ENCODE measurements around the gene AMPH. TPM values are rescaled to one million over a fixed set of nuclear protein-coding genes. Genes with fewer than 3 reads are reported as not detected.
A peak's percentile ranks its signal among the peaks of the same experiment; 100 is the strongest.

AMPH gene
- total RNA-seq, 2 experiments from 2014 or later, result not detected

DNA sequence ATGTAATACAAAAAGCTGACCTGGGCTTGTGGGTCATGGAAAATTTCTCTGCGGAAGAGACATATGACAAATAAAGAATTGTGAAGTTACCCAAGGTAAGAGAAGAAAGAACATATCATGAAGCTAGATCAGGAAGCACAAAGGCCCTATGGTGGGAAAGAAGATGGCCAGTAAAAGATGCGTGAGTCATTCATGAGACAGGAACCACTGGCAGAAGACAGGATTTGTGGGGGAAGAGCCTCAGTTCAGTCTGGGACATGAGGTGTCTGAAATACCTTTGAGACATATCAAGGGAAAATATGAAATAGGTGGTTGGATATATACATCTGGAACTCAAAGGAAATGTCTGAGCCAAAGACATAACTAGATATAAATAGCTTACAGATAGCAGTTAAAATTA lies 27.7 kb upstream of the AMPH start:
- H3K27ac Mint-ChIP-seq, result no peak overlapping the region
- no peak for DNase-seq
- H3K9me3 Mint-ChIP-seq, result no peaks in the 10 kb centered on the region
- no peaks in the 10 kb centered on the region for H3K36me3 Mint-ChIP-seq
- no peak overlapping the region for H3K4me3 Mint-ChIP-seq
- H3K4me1 Mint-ChIP-seq, result no peaks in the 10 kb centered on the region
- no peak for ATAC-seq (ENCODE audit: low read depth)
- POLR2A ChIA-PET, result no interaction called here
- peaks cover 13% of the 10 kb centered on the region for H3K27me3 Mint-ChIP-seq

DNA sequence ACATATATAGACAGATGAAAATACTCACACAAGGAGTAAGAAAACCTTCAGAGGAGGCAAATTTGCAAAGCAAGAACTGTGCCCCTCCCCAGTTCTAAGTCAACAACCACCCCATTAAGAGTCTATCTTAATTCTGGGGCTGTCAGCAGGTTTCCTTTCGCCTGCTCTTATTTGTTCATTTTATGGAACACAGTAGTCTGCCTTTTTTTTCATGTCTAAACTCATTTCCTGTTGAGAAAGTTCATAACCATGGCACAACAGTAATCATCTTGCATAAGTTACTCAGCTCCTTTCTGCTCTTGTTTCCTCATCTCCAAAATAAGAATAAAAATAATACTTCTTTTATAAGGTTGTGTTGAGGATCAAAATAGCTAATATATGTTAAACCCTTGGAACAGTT lies 25.8 kb upstream of the AMPH start:
- H3K27me3 Mint-ChIP-seq, result peaks cover 6% of the 10 kb centered on the region
- ATAC-seq (ENCODE audit: low read depth) (no peak), DNase-seq (no peak)
- no peaks in the 10 kb centered on the region for H3K36me3 Mint-ChIP-seq
- no peaks in the 10 kb centered on the region for H3K4me1 Mint-ChIP-seq
- H3K4me3 Mint-ChIP-seq, result no peak overlapping the region
- H3K9me3 Mint-ChIP-seq, result no peaks in the 10 kb centered on the region
- POLR2A ChIA-PET, result no interaction called here
- H3K27ac Mint-ChIP-seq, result no peak overlapping the region

DNA sequence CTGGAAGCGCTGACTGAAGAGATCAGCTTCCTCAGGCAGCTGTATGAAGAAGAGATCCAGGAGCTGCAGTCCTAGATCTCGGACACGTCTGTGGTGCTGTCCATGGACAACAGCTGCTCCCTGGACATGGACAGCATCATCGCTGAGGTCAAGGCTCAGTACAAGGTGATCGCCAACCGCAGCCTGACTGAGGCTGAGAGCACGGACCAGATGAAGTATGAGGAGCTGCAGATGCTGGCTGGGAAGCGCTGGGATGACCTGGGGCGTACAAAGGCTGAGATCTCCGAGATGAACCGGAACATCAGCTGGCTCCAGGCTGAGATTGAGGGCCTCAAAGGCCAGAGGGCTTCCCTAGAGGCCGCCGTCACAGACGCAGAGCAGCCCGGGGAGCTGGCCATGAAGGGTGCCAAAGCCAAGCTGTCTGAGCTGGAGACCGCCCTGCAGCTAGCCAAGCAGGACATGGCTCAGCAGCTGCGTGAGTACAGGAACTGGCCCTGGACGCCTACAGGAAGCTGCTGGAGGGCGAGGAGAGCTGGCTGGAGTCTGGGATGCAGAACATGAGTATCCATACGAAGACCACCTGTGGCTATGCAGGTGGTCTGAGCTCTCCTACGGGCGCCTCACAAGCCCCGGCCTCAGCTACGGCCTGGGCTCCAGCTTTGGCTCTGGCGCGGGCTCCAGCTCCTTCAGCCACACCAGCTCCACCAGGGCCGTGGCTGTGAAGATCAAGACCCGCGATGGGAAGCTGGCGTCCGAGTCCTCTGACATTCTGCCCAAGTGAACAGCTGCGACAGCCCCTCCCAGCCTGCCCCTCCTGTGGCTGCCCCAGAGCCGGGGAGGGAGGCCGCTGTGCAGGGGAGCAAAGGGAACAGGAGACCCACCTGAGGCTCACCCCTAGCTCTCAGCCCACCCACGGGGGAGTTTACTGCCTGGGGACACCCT lies 24.9 kb upstream of the AMPH start:
- DNase-seq, result no peak
- Mint-ChIP-seq H3K4me3 (no peak overlapping the region), H3K36me3 (no peaks in the 10 kb centered on the region), H3K4me1 (no peaks in the 10 kb centered on the region), H3K27me3 (peaks cover 5% of the 10 kb centered on the region), H3K27ac (no peak overlapping the region), H3K9me3 (no peaks in the 10 kb centered on the region)
- POLR2A ChIA-PET, result no interaction called here
- no peak for ATAC-seq (ENCODE audit: low read depth)

DNA sequence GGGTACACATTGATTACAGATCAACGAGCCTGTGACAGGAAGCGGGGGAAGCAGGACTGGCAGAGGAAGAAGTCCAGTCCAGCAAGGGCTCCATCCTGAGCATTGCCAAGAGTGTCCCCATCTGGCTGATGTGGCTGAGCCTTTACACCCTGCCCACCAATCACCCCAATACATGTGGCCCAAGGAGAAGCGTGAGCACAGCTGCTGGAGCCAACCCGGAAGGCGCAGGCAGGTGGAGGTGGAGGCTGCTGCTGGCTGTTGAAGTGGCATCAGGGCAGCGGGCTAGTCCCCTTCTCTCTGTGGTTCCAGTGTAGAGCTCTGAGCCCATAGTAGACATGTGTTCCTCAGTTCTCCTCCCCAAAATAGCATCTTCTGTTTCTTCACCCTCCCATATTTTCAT lies 6.8 kb upstream of the AMPH start:
- no peak for DNase-seq
- Mint-ChIP-seq H3K4me3 (no peak overlapping the region), H3K27me3 (peaks cover 16% of the 10 kb centered on the region), H3K9me3 (no peaks in the 10 kb centered on the region), H3K36me3 (no peaks in the 10 kb centered on the region), H3K27ac (no peak overlapping the region), H3K4me1 (no peaks in the 10 kb centered on the region)
- ATAC-seq (ENCODE audit: low read depth), result no peak
- POLR2A ChIA-PET, result no interaction called here

DNA sequence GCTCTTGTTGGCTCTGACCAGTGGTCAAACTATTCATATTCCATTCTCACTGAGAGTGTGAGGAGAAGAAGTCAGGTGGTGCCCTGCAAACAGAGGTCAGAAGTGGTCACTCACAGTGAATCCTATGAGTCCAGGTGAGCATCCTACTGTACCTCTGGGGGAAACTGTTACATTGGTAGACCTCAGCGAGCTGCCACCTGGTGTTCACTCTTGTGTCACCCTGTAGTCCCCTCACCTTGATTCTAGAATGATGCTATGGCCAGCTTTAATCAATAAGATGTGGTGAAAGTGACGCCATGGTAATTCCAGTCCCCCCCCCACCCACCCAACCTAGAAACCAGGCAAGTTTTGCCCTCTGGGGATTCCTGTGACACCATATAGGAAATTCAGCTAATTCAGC lies 1.2 kb upstream of the AMPH start:
- POLR2A ChIA-PET, result no interaction called here
- Mint-ChIP-seq H3K27ac (no peak overlapping the region), H3K4me1 (no peaks in the 10 kb centered on the region), H3K4me3 (no peak overlapping the region), H3K27me3 (peaks cover 49% of the 10 kb centered on the region), H3K9me3 (no peaks in the 10 kb centered on the region), H3K36me3 (no peaks in the 10 kb centered on the region)
- ATAC-seq (ENCODE audit: low read depth), result no peak
- DNase-seq, result no peak

DNA sequence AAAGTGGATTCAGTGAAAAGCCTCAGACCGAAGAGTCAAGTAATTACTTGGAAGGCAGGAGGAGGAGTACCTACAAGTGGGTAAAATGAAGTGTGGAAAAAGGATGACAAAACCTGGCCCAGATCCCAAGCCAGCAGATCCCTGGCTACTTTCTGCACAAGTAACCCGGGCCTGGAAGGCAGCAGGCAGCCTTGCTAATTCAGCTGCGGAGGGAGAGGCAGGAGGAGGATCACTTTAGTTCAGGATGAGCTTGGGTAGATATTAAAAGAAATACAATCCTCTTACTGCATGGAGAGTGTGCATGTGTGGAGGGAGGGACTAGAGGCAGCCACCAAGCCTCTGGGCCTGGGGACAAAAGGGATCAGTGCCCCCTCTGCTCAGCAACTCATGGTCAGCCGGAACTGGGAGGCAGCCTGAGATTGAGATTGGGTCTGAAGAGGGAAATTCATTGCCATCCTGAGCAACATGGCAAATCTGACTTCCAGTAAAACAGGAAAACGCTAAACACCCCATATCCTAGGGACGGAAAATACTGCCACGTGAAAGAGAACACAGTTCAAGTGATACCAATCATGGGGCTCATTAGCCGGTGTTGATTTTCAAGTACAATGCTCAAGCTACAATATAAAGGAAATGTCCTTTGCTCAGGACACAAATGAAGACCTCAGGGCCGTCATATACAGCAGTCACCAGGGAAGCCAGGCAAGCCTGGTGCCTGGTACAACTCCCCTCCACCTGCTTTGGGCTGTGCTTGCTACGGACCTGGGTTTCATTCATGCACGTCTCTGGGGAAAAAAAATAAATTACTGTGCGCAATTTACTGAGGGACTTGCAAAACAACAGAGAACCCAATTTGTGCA lies 1.3 kb downstream of the AMPH start:
- Mint-ChIP-seq H3K36me3 (no peaks in the 10 kb centered on the region), H3K4me3 (peak overlapping the region; percentile 30), H3K4me1 (no peaks in the 10 kb centered on the region), H3K9me3 (peaks cover 3% of the 10 kb centered on the region), H3K27me3 (peaks cover 58% of the 10 kb centered on the region), H3K27ac (no peak overlapping the region)
- DNase-seq, result no peak
- no peak for ATAC-seq (ENCODE audit: low read depth)
- POLR2A ChIA-PET, result no interaction called here

DNA sequence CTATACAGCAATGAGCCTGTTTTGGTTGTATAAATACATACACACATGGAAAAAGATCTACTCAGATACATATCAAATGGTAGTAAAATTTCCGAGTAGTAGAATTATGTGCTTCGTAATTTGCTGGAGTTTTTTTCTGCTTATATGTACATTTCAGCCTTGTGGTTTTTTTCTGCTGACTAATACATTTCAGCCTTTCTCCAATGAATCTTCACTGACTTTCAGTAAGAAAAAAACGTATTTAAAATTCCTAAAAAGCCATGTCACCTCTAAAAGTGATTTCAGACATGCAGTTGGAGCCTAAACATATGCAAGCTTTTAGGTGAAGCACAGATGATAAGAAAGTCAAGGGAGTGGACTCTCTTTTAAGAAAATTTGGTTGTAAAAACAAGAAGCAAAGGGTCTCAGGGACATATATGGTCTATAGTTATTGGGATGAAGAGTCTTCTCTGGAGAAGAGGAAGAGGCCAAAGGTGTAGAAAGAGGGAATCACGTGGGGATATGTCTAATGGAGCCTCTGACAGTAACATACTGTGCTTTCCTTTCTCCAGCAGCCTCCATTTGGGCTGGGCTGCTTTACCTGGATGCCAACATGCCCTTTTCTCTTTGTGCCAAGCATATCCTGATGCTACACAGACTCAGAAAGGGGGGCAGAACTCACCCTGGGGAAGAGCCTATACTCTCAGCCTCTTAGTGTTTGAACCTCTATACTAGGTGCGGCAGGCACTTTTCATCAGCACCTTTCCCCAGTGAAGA lies 2.4 kb downstream of the AMPH start:
- POLR2A ChIA-PET, result no interaction called here
- Mint-ChIP-seq H3K27me3 (peaks cover 58% of the 10 kb centered on the region), H3K4me1 (no peaks in the 10 kb centered on the region), H3K4me3 (no peak overlapping the region), H3K27ac (no peak overlapping the region), H3K36me3 (no peaks in the 10 kb centered on the region), H3K9me3 (peaks cover 6% of the 10 kb centered on the region)
- DNase-seq (no peak), ATAC-seq (ENCODE audit: low read depth) (no peak)

DNA sequence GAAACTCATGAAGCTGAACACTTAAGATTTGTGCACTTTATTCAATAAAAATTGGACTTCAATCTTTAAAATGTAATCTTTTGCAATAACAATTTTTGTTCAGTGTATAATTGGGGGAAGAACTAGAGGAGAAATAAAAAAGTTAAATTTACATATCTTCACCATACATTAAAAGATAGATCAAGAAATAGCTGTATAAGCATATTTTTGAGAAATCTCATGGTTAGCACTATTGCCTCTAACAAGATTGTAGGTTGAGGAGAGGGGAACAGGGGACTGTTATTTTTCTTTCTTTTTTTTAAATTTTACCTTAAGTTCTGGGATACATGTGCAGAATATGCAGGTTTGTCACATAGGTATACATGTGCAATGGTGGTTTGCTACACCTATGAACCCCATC lies 5.3 kb downstream of the AMPH start:
- Mint-ChIP-seq H3K9me3 (peaks cover 6% of the 10 kb centered on the region), H3K27me3 (peaks cover 36% of the 10 kb centered on the region), H3K4me1 (no peaks in the 10 kb centered on the region), H3K36me3 (no peaks in the 10 kb centered on the region), H3K27ac (no peak overlapping the region), H3K4me3 (no peak overlapping the region)
- no peak for DNase-seq
- no peak for ATAC-seq (ENCODE audit: low read depth)
- POLR2A ChIA-PET, result no interaction called here

DNA sequence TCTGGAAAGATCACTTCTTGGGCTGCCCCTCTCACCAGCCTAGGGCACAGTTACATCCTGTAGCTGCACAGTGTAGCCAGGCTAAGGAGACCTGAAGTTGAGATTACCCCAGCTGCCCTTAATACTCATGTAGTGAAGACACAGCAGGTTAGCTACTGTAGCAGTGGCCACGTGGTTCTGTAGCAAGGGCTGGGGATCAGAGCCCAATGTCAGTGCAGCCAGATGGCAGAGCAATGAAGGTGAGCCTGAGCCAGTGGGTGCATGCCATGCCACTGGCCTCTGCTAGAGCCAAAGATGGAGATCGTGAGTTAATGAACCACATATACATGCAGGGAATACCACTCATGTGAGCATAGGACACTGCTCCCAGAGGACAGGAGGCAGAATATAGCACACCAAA lies 15.5 kb downstream of the AMPH start:
- H3K9me3 Mint-ChIP-seq, result no peaks in the 10 kb centered on the region
- H3K27me3 Mint-ChIP-seq, result peaks cover 7% of the 10 kb centered on the region
- no peaks in the 10 kb centered on the region for H3K4me1 Mint-ChIP-seq
- no peak overlapping the region for H3K27ac Mint-ChIP-seq
- ATAC-seq (ENCODE audit: low read depth) (no peak), DNase-seq (no peak)
- no peaks in the 10 kb centered on the region for H3K36me3 Mint-ChIP-seq
- H3K4me3 Mint-ChIP-seq, result no peak overlapping the region
- POLR2A ChIA-PET, result no interaction called here

DNA sequence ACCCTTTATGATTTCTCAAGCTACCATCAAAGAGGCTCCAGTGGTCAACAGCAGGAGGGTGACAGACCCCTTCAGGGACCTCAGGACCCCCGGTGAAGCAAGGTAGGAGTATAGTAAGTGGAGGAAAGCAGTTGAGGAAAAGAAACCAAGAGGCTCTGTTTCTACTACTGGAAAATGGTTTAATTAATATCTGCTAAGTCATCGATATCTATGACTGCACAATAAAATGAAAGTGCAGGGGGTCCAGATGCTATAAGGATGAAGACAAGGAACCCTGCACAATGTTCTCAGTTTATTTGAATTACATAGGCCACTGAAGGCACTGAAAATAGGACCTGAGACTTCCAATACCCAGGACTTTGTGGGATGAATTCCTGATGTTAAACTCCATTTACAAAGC lies 23.7 kb downstream of the AMPH start:
- no peak overlapping the region for H3K4me3 Mint-ChIP-seq
- no peaks in the 10 kb centered on the region for H3K9me3 Mint-ChIP-seq
- no peak for ATAC-seq (ENCODE audit: low read depth)
- H3K4me1 Mint-ChIP-seq, result no peaks in the 10 kb centered on the region
- H3K27ac Mint-ChIP-seq, result no peak overlapping the region
- H3K36me3 Mint-ChIP-seq, result no peaks in the 10 kb centered on the region
- POLR2A ChIA-PET, result interaction anchor here (0.6 kb wide), 1 partner anchor 872 kb away, joined by 3 read pairs; no protein-coding TSS in a partner anchor
- no peak for DNase-seq
- peaks cover 7% of the 10 kb centered on the region for H3K27me3 Mint-ChIP-seq

DNA sequence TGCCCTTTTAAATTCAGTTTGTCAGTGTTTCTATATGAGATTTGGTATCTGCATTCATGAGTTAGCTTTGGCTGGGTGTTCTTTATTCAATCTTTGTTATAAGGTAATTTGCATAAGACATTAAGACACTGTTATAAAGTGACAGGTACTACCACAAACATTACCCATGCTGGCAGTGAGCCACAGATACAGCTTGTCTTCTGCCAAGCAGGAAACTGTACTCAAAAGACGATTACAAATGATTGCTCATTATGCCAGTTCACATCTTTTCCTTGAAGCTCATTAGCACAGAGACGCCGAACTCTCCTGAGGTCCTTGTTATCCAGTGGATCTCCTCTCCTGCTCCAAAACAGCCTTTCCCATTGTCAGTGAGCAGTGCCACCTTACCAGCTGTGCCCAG lies 30.4 kb downstream of the AMPH start:
- ATAC-seq (ENCODE audit: low read depth) (no peak), DNase-seq (no peak)
- no peak overlapping the region for H3K27ac Mint-ChIP-seq
- H3K27me3 Mint-ChIP-seq, result peaks cover 3% of the 10 kb centered on the region
- POLR2A ChIA-PET, result no interaction called here
- no peak overlapping the region for H3K4me3 Mint-ChIP-seq
- no peaks in the 10 kb centered on the region for H3K4me1 Mint-ChIP-seq
- H3K36me3 Mint-ChIP-seq, result no peaks in the 10 kb centered on the region
- H3K9me3 Mint-ChIP-seq, result no peaks in the 10 kb centered on the region

DNA sequence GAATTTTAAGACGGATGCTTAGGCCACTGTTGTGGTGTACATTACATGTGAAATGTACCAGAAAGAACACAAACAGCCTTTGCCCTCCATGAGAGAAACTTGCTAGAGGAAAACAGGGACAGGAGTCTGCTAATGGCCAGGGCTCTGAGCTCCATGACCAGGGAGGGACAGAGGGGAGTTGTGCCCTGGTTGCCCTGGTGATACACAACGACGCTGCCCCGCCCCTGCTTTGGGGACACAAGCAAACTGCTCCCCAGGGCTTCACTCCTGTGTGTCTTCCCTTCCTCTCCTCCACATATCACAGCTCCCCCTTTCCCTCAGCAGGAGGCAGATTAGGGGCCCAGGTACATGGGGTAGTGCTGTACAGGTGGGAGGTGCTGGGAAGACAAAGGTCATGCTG lies 36.2 kb downstream of the AMPH start:
- H3K4me1 Mint-ChIP-seq, result no peaks in the 10 kb centered on the region
- no peaks in the 10 kb centered on the region for H3K9me3 Mint-ChIP-seq
- peaks cover 3% of the 10 kb centered on the region for H3K27me3 Mint-ChIP-seq
- no peak for DNase-seq
- no peak overlapping the region for H3K27ac Mint-ChIP-seq
- POLR2A ChIA-PET, result no interaction called here
- H3K36me3 Mint-ChIP-seq, result no peaks in the 10 kb centered on the region
- ATAC-seq (ENCODE audit: low read depth), result no peak
- H3K4me3 Mint-ChIP-seq, result no peak overlapping the region

DNA sequence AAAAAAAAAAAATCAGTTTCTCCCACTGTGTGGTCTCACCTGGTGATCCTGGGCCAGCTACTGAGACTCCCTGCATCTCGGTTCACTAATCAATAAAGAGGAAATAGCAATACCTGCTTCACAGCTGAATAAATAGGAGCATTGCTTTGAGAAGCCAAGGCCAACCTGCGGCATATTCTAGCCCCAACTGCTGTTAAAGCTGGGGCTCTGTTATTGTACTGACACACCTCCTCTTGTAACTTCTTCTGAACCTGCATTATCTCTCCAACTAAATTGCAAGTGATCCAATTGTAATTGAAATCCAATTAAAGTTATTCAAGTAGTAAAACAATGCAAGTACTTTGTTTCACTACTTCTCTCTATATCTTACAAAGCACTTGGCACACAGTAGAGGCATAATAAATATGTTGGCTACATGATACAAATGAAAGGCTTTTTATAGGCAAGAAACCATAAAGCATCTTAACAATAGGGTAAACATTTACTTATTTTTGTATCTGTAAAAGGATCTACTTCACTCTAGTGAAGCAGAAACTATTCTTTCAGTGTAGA lies 38.4 kb downstream of the AMPH start:
- Mint-ChIP-seq H3K4me3 (no peak overlapping the region), H3K9me3 (no peaks in the 10 kb centered on the region), H3K36me3 (no peaks in the 10 kb centered on the region), H3K27me3 (no peaks in the 10 kb centered on the region), H3K27ac (no peak overlapping the region), H3K4me1 (no peaks in the 10 kb centered on the region)
- POLR2A ChIA-PET, result no interaction called here
- ATAC-seq (ENCODE audit: low read depth) (no peak), DNase-seq (no peak)

Measured in activated naive CD8-positive, alpha-beta T cell treated with anti-CD3 and anti-CD28 coated beads, Interleukin-2, amount 10 ng/mL, durations not matched to agents 7 days and 5 days (primary cell).